H9 (cell line): Measurements from ENCODE around the gene SYNGR4. TPM values are rescaled to one million over a fixed set of nuclear protein-coding genes. Genes with fewer than 3 reads are reported as not detected.

Experiments used
- DNase-seq: peaks from one replicate; pipeline ENCODE4 v3.0.0-alpha.2; 2017
- H2AFZ ChIP-seq: one replicate; pipeline ENCODE4 v1.6.1; 2013; ENCODE audit warnings: mild to moderate bottlenecking, low read length, control low read depth, moderate library complexity
- H2AK5ac ChIP-seq: 2 replicates; pipeline ENCODE4 v1.6.1; 2013; ENCODE audit warnings: low read length, control low read depth, mixed read lengths; ENCODE audit not compliant: insufficient read length
- H2BK120ac ChIP-seq: one replicate; pipeline ENCODE4 v1.6.1; 2013; ENCODE audit warnings: low read depth, mild to moderate bottlenecking, low read length, control low read depth, inconsistent platforms; ENCODE audit not compliant: poor library complexity, severe bottlenecking
- H2BK12ac ChIP-seq: 2 replicates; pipeline ENCODE4 v1.6.1; 2013; ENCODE audit warnings: low read length, control low read depth, mixed read lengths, low read depth; ENCODE audit not compliant: insufficient read length
- H2BK15ac ChIP-seq: 2 replicates; pipeline ENCODE4 v1.6.1; 2013; ENCODE audit warnings: low read depth, low read length, control low read depth
- H2BK20ac ChIP-seq: one replicate; pipeline ENCODE4 v1.6.1; 2013; ENCODE audit warnings: low read depth, mild to moderate bottlenecking, low read length, control low read depth, inconsistent platforms; ENCODE audit not compliant: poor library complexity, severe bottlenecking
- H2BK5ac ChIP-seq: 2 replicates; pipeline ENCODE4 v1.6.1; 2013; ENCODE audit warnings: low read length, control low read depth, mixed read lengths; ENCODE audit not compliant: insufficient read length
- H3K14ac ChIP-seq: 2 replicates; pipeline ENCODE4 v1.6.1; 2013; ENCODE audit warnings: low read length, control low read depth; ENCODE audit not compliant: insufficient read depth
- H3K18ac ChIP-seq: 2 replicates; pipeline ENCODE4 v1.6.1; 2013; ENCODE audit warnings: low read depth, mild to moderate bottlenecking, mixed read lengths, low read length, control low read depth; ENCODE audit not compliant: insufficient read length
- H3K23ac ChIP-seq: 2 replicates; pipeline ENCODE4 v1.6.1; 2013; ENCODE audit warnings: low read length, control low read depth, mixed read lengths, low read depth; ENCODE audit not compliant: insufficient read length
- H3K23me2 ChIP-seq: 2 replicates; pipeline ENCODE4 v1.6.1; 2013; ENCODE audit warnings: low read depth, mild to moderate bottlenecking, mixed read lengths, low read length, control low read depth; ENCODE audit not compliant: insufficient read length, poor library complexity, severe bottlenecking
- H3K27ac ChIP-seq: 2 replicates; pipeline ENCODE4 v1.5.1; 2013; ENCODE audit warnings: low read length, control low read depth, mixed read lengths, low read depth; ENCODE audit not compliant: insufficient read length
- H3K27me3 ChIP-seq: 2 replicates; pipeline ENCODE4 v1.6.1; 2013; ENCODE audit warnings: low read length, control low read depth, inconsistent platforms; ENCODE audit not compliant: insufficient read depth
- H3K4ac ChIP-seq: 2 replicates; pipeline ENCODE4 v1.6.1; 2013; ENCODE audit warnings: low read depth, mild to moderate bottlenecking, control low read depth, inconsistent platforms, low read length, moderate library complexity
- H3K4me1 ChIP-seq: 2 replicates; pipeline ENCODE4 v1.6.1; 2013; ENCODE audit warnings: low read length, control low read depth, inconsistent platforms; ENCODE audit not compliant: insufficient read depth
- H3K4me2 ChIP-seq: 2 replicates; pipeline ENCODE4 v1.6.1; 2013; ENCODE audit warnings: low read length, control low read depth, mixed read lengths; ENCODE audit not compliant: insufficient read length, insufficient read depth
- H3K56ac ChIP-seq: 2 replicates; pipeline ENCODE4 v1.6.1; 2013; ENCODE audit warnings: low read depth, mild to moderate bottlenecking, mixed read lengths, low read length, control low read depth; ENCODE audit not compliant: insufficient read length
- H3K79me1 ChIP-seq: 2 replicates; pipeline ENCODE4 v1.6.1; 2013; ENCODE audit warnings: low read depth, mild to moderate bottlenecking, moderate library complexity, low read length, control low read depth, inconsistent platforms; ENCODE audit not compliant: insufficient read depth, poor library complexity, severe bottlenecking
- H3K79me2 ChIP-seq: 2 replicates; pipeline ENCODE4 v1.6.1; 2013; ENCODE audit warnings: low read length, control low read depth, inconsistent platforms; ENCODE audit not compliant: insufficient read depth
- H3K9ac ChIP-seq: 2 replicates; pipeline ENCODE4 v1.6.1; 2013; ENCODE audit warnings: low read length, control low read depth, mixed read lengths; ENCODE audit not compliant: insufficient read length; ENCODE audit errors: extremely low read depth
- H3K9me3 ChIP-seq: one replicate; pipeline ENCODE4 v1.6.1; 2013; ENCODE audit warnings: low read depth, low read length, inconsistent platforms; ENCODE audit not compliant: control insufficient read depth
- H3T11ph ChIP-seq: one replicate; pipeline ENCODE4 v1.6.1; 2013; ENCODE audit warnings: mild to moderate bottlenecking, low read length, control low read depth, inconsistent platforms
- H4K20me1 ChIP-seq: one replicate; pipeline ENCODE4 v1.6.1; 2013; ENCODE audit not compliant: control insufficient read depth, insufficient read length, insufficient read depth
- H4K5ac ChIP-seq: 2 replicates; pipeline ENCODE4 v1.6.1; 2013; ENCODE audit warnings: low read depth, mild to moderate bottlenecking, mixed read lengths, low read length, control low read depth; ENCODE audit not compliant: insufficient read length
- H4K8ac ChIP-seq: replicated peaks from 2 replicates; pipeline ENCODE4 v1.6.1; 2013; ENCODE audit warnings: low read length, control low read depth, mixed read lengths, low read depth; ENCODE audit not compliant: insufficient read length
- H4K91ac ChIP-seq: 2 replicates; pipeline ENCODE4 v1.6.1; 2013; ENCODE audit warnings: low read depth, mild to moderate bottlenecking, moderate library complexity, mixed read lengths, low read length, control low read depth; ENCODE audit not compliant: insufficient read length
- H3K27ac Mint-ChIP-seq, 3 experiments: 2 replicates in 2 of 3; 3 replicates in 1 of 3; pipeline ENCODE4 v1.8.0; 2020 to 2021; ENCODE audit warnings: mixed read lengths in 3 of 3, mild to moderate bottlenecking in 1 of 3, moderate library complexity in 1 of 3
- H3K27me3 Mint-ChIP-seq: 2 replicates; pipeline ENCODE4 v1.8.0; 2021; ENCODE audit warnings: low read depth, mild to moderate bottlenecking, moderate library complexity, mixed read lengths
- H3K36me3 Mint-ChIP-seq, 3 experiments: 2 replicates in 2 of 3; 3 replicates in 1 of 3; pipeline ENCODE4 v1.8.0; 2020 to 2021; ENCODE audit warnings: low read depth in 3 of 3, mixed read lengths in 3 of 3; ENCODE audit not compliant: insufficient read depth in 1 of 3
- H3K4me1 Mint-ChIP-seq, 2 experiments: 2 replicates each; pipeline ENCODE4 v1.8.0; 2020; ENCODE audit warnings: mixed read lengths in 2 of 2
- H3K4me3 Mint-ChIP-seq, 2 experiments: 2 replicates in 1 of 2; 3 replicates in 1 of 2; pipeline ENCODE4 v1.8.0; 2020 to 2021; ENCODE audit warnings: mild to moderate bottlenecking in 2 of 2, mixed read lengths in 2 of 2, moderate library complexity in 1 of 2
- H3K9me3 Mint-ChIP-seq, 2 experiments: 2 replicates in 1 of 2; 3 replicates in 1 of 2; pipeline ENCODE4 v1.8.0; 2020; ENCODE audit warnings: mild to moderate bottlenecking in 2 of 2, mixed read lengths in 2 of 2, moderate library complexity in 1 of 2
- CTCF ChIP-seq: fragments of 200-600 bp; sonication (generic); conservative IDR thresholded peaks from 3 replicates; pipeline ENCODE4 v1.8.0; 2021; ENCODE audit warnings: antibody characterized with exemption, mild to moderate bottlenecking
- WGBS: extraction: QIAGEN DNeasy Blood & Tissue Kit; methylation state at CpG from one replicate; pipeline ENCODE4 v1.1.7; 2013; ENCODE audit warnings: missing lambda C conversion rate, low lambda C conversion rate, mixed read lengths; ENCODE audit not compliant: insufficient read length; ENCODE audit errors: extremely low coverage; 5-methylcytosine and 5-hydroxymethylcytosine counted together
- total RNA-seq: library from RNA; stranded (reverse); gene quantifications from 2 replicates; pipeline ENCODE4 v1.2.1, GENCODE V29; 2021

SYNGR4 gene
- total RNA-seq, 1 experiment from 2014 or later = 0.31 TPM

- Histone ChIP-seq H4K20me1 (no peaks in the 10 kb centered on the region), H2BK5ac (no peak overlapping the region), H3K4me2 (peak overlapping the region; percentile 82), H3K23me2 (peaks cover 5% of the 10 kb centered on the region), H3K9me3 (no peaks in the 10 kb centered on the region), H2BK120ac (no peak overlapping the region), H3K79me1 (no peaks in the 10 kb centered on the region), H3K27ac (peak overlapping the region; percentile 12), H4K8ac (no peak overlapping the region), H3T11ph (no peak overlapping the region), H2BK12ac (no peak overlapping the region), H2BK20ac (no peak overlapping the region), H3K27me3 (no peaks in the 10 kb centered on the region; the same call in 1 of the 2 replicates), H2AK5ac (no peak overlapping the region), H3K9ac (peak overlapping the region; percentile 79), H3K18ac (peak overlapping the region; percentile 65), H3K4me1 (no peaks in the 10 kb centered on the region; the same call in 1 of the 2 replicates), H2AFZ (no peak overlapping the region), H3K23ac (no peak overlapping the region), H2BK15ac (no peak overlapping the region), H3K14ac (peak overlapping the region; percentile 65), H4K91ac (no peak overlapping the region), H3K4ac (no peak overlapping the region), H3K56ac (no peak overlapping the region), H4K5ac (no peak overlapping the region), H3K79me2 (no peaks in the 10 kb centered on the region)
- Mint-ChIP-seq H3K27ac (peak overlapping the region; percentile 94 to 97 (median 97)), H3K4me3 (peak overlapping the region; percentile 77 to 85), H3K27me3 (peaks cover 8% of the 10 kb centered on the region), H3K36me3 (peaks cover 2 to 18% (median 9%) of the 10 kb centered on the region in 3 experiments; a peak in 6 of 7 replicates), H3K9me3 (no peaks in the 10 kb centered on the region), H3K4me1 (peaks cover 2 to 10% of the 10 kb centered on the region in 2 experiments; a peak in 2 of 4 replicates)
- no peak for TF ChIP-seq CTCF
- WGBS = no CpG with 5 or more reads among the region's 10 CpGs
- DNase-seq = no peak
Observed at GRCh38 chr19:48363500-48363809, 712 bp upstream of the SYNGR4 start.
